ENCODE results near the gene FLOT1.

DNA sequence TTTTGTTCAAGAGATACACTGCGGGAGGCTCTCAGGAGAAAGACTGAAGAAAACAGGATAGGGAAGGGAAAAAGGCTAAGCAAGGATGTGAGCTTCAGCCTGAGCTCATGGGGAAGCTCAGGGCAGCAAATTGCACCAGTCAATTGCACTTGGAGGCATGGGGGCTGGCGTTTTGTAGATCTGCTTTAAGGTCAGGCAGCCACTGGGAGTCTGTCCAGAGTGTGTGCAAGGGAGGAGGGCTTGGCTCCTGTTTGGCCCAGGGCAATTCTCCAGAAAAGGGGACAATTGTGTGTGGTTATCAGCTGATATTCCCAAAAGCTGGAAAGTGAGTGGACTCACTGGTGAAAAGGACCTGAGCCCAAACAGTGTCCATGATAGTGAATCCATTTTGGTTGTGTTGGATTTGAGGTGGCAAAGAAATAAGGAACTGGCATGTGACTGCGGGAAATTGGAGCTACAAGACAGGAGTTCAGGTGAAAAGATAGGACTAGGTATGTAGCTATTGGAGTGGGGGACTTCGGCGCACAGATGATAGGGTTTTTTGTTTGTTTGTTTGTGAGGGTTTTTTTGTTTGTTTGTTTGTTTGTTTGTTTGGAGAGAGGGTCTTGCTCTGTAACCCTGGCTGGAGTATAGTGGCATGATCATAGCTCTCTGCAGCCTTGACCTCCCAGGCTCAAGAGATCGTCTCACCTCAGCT lies 24.1 kb upstream of the FLOT1 start:
- TF ChIP-seq POLR2AphosphoS5 (IDR thresholded peaks at IDR 0.05; ENCODE audit: low read depth, low read length) (no peak), TAF1 (IDR thresholded peaks at IDR 0.05; ENCODE audit: borderline replicate concordance, low read depth, low read length) (no peak), POLR2A (IDR thresholded peaks at IDR 0.05; ENCODE audit: low read depth, low read length) (no peak)
